Natural killer cell (primary cell): ENCODE results near the gene MIA2. TPM values are rescaled to one million over a fixed set of nuclear protein-coding genes. Genes with fewer than 3 reads are reported as not detected.
A peak's percentile ranks its signal among the peaks of the same experiment; 100 is the strongest.
"Not testable (repeated sequence)": the region's sequence is repeated elsewhere in the genome, so short reads cannot be mapped to it uniquely, and the experiment has no call there.

ENCODE experiments used
- ATAC-seq, 3 donors: fragments of 150-1000 bp in 2 of 3; fragments of 200-7000 bp in 1 of 3; cut with Tn5 transposase; 1 replicate in 1 of 3; 2 replicates in 2 of 3; pipeline ENCODE4 v1.10.0; 2021; ENCODE audit warnings: mild to moderate bottlenecking in 2 of 3, moderate library complexity in 2 of 3
- DNase-seq, 2 donors: peaks; one replicate each; pipeline versions ENCODE4 v3.0.0 to v3.0.0-alpha.2; 2013 to 2021; ENCODE audit warnings: mixed read lengths in 1 of 2
- H3K27ac ChIP-seq: one replicate; pipeline ENCODE4 v1.5.1; 2013; ENCODE audit warnings: mild to moderate bottlenecking, low read length
- H3K27me3 ChIP-seq: one replicate; pipeline ENCODE4 v1.6.1; 2013; ENCODE audit warnings: low read length; ENCODE audit not compliant: control insufficient read depth, insufficient read depth
- H3K36me3 ChIP-seq: one replicate; pipeline ENCODE4 v1.6.1; 2013; ENCODE audit warnings: low read length; ENCODE audit not compliant: control insufficient read depth, insufficient read depth
- H3K4me1 ChIP-seq: one replicate; pipeline ENCODE4 v1.6.1; 2013; ENCODE audit warnings: low read length; ENCODE audit not compliant: control insufficient read depth, insufficient read depth
- H3K4me3 ChIP-seq: one replicate; pipeline ENCODE4 v1.5.1; 2013; ENCODE audit warnings: low read length
- H3K9me3 ChIP-seq: one replicate; pipeline ENCODE4 v1.6.1; 2013; ENCODE audit warnings: low read length; ENCODE audit not compliant: control insufficient read depth, insufficient read depth
- H3K27ac Mint-ChIP-seq, 2 donors: one replicate each; pipeline ENCODE4 v1.8.0; 2022; ENCODE audit warnings: mild to moderate bottlenecking in 2 of 2, mixed read lengths in 2 of 2, moderate library complexity in 1 of 2
- H3K27me3 Mint-ChIP-seq, 2 donors: one replicate each; pipeline ENCODE4 v1.8.0; 2022; ENCODE audit warnings: low read depth in 2 of 2, mixed read lengths in 2 of 2
- H3K36me3 Mint-ChIP-seq: one replicate; pipeline ENCODE4 v1.8.0; 2022; ENCODE audit warnings: mixed read lengths
- H3K4me1 Mint-ChIP-seq, 2 donors: one replicate each; pipeline ENCODE4 v1.8.0; 2022; ENCODE audit warnings: mixed read lengths in 2 of 2
- H3K4me3 Mint-ChIP-seq: one replicate; pipeline ENCODE4 v1.8.0; 2022; ENCODE audit warnings: mild to moderate bottlenecking, moderate library complexity, mixed read lengths
- H3K9me3 Mint-ChIP-seq, 2 donors: one replicate each; pipeline ENCODE4 v1.8.0; 2022; ENCODE audit warnings: mixed read lengths in 2 of 2
- CTCF ChIP-seq: fragments of 200-600 bp; IDR thresholded peaks from one replicate; pipeline ENCODE4 v1.8.0; 2022; ENCODE audit warnings: antibody characterized with exemption
- WGBS: methylation state at CpG from one replicate; pipeline ENCODE4 v1.1.7; 2013; ENCODE audit warnings: missing lambda C conversion rate; ENCODE audit not compliant: insufficient coverage; 5-methylcytosine and 5-hydroxymethylcytosine counted together
- intact Hi-C: fragments of 100-400 bp; cut with micrococcal nuclease; formaldehyde crosslinking; loops from one replicate; pipeline ENCODE4 v1.14.2; 2022
- total RNA-seq, 4 donors: library from RNA; stranded (reverse); fragments of 120-200 nt in 1 of 4; gene quantifications; one replicate each; pipeline versions ENCODE4 v1.2.3 to v1.2.4, GENCODE V29; 2013 to 2022

The MIA2 gene
- total RNA-seq, 3 donors from 2014 or later (not counting 1 experiment from before 2014, with no cell fraction given), result 44.7 to 45.7 (median 45.4) TPM

DNA sequence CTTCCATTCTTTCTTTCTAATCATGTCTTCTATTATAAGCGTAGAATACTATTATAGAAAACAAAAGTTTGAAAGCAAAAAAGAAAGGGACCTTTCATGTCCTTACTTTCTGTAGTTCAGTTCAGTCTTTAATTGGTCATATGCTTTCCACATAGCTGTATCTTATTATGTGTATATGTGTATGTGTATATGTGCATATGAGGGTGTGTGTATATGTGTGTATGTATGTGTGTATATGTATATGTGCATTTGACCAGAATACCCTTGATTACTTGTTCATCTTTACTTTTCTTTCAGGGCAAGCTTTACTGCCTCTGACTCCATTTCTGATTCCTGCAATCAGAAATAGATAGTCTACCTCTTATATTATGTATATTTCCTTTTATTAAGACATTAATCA is 109.9 kb downstream of the MIA2 start:
- H3K36me3 ChIP-seq, result peaks cover 26% of the 10 kb centered on the region
- Mint-ChIP-seq H3K4me3 (peak overlapping the region; percentile 77), H3K27ac (peak overlapping the region in 1 of 2 donors; percentile 75), H3K9me3 (no peaks in the 10 kb centered on the region), H3K36me3 (peaks cover 10% of the 10 kb centered on the region), H3K4me1 (peaks cover 23 to 28% of the 10 kb centered on the region in 2 donors), H3K27me3 (no peaks in the 10 kb centered on the region)
- no peaks in the 10 kb centered on the region for H3K27me3 ChIP-seq
- no peak for TF ChIP-seq CTCF
- ATAC-seq, result no peak
- peaks cover 5% of the 10 kb centered on the region for H3K4me1 ChIP-seq
- no peak for DNase-seq
- no CpG with 5 or more reads among the region's 1 CpG for WGBS
- intact Hi-C loops, result no loop called here
- no peaks in the 10 kb centered on the region for H3K9me3 ChIP-seq
- no peak overlapping the region for H3K27ac ChIP-seq
- no peak overlapping the region for H3K4me3 ChIP-seq

- DNase-seq (no peak), ATAC-seq (no peak)
- Histone ChIP-seq H3K9me3 (no peaks in the 10 kb centered on the region), H3K27me3 (no peaks in the 10 kb centered on the region), H3K36me3 (peaks cover 41% of the 10 kb centered on the region), H3K4me1 (no peaks in the 10 kb centered on the region), H3K4me3 (no peak overlapping the region), H3K27ac (no peak overlapping the region)
- 96% methylated on average over 2 of the region's 3 CpGs for WGBS
- Mint-ChIP-seq H3K4me1 (peaks cover 4 to 7% of the 10 kb centered on the region in 2 donors), H3K27me3 (no peaks in the 10 kb centered on the region), H3K4me3 (no peak overlapping the region), H3K36me3 (peaks cover 8% of the 10 kb centered on the region), H3K27ac (peak overlapping the region; percentile 39 to 43), H3K9me3 (no peaks in the 10 kb centered on the region)
- intact Hi-C loops, result no loop called here
- no peak for TF ChIP-seq CTCF
Measured at GRCh38 chr14:39350866-39351265, 117.2 kb downstream of the MIA2 start.

GRCh38 chr14:39351708-39352107 is 118.0 kb downstream of the MIA2 start:
- no peak overlapping the region for H3K4me3 Mint-ChIP-seq
- H3K36me3 ChIP-seq, result peaks cover 36% of the 10 kb centered on the region
- no peak overlapping the region for H3K27ac ChIP-seq
- no peaks in the 10 kb centered on the region for H3K9me3 ChIP-seq
- H3K36me3 Mint-ChIP-seq, result peaks cover 8% of the 10 kb centered on the region
- peaks cover 11 to 14% of the 10 kb centered on the region in 2 donors for H3K4me1 Mint-ChIP-seq
- no peak for TF ChIP-seq CTCF
- no peak overlapping the region for H3K4me3 ChIP-seq
- H3K27me3 Mint-ChIP-seq, result no peaks in the 10 kb centered on the region
- H3K27me3 ChIP-seq, result no peaks in the 10 kb centered on the region
- ATAC-seq (no peak), DNase-seq (no peak)
- no peaks in the 10 kb centered on the region for H3K9me3 Mint-ChIP-seq
- 91% methylated on average over 8 of the region's 9 CpGs for WGBS
- intact Hi-C loops, result no loop called here
- H3K27ac Mint-ChIP-seq, result peak overlapping the region in 1 of 2 donors; percentile 45
- H3K4me1 ChIP-seq, result no peaks in the 10 kb centered on the region

DNA sequence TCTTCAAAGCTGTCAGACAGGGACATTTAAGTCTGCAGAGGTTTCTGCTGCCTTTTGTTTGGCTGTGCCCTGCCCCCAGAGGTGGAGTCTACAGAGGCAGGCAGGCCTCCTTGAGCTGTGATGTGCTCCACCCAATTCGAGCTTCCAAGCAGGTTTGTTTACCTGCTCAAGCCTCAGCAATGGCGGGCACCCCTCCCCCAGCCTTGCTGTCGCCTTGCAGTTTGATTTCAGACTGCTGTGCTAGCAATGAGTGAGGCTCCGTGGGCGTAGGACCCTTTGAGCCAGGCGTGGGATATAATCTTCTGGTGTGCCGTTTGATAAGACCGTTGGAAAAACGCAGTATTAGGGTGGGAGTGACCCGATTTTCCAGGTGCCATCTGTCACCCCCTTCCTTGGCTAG is 125.4 kb downstream of the MIA2 start:
- ATAC-seq, H3K27me3 ChIP-seq, H3K36me3 ChIP-seq, H3K9me3 Mint-ChIP-seq, H3K27ac Mint-ChIP-seq, H3K4me3 Mint-ChIP-seq, intact Hi-C loops, H3K9me3 ChIP-seq, H3K4me3 ChIP-seq, H3K4me1 ChIP-seq, H3K27ac ChIP-seq, DNase-seq, H3K36me3 Mint-ChIP-seq, H3K27me3 Mint-ChIP-seq: not testable (repeated sequence)
- peaks cover 52 to 57% of the 10 kb centered on the region in 2 donors for H3K4me1 Mint-ChIP-seq
- 94% methylated on average over 9 of the region's 10 CpGs for WGBS
